Measurements from ENCODE around the gene CDH4. TPM values are rescaled to one million over a fixed set of nuclear protein-coding genes. Genes with fewer than 3 reads are reported as not detected.

Gene CDH4
- total RNA-seq (ENCODE audit: low replicate concordance), result 5.0 and 8.3 TPM in 2 replicates
- long read RNA-seq, partial matches to known transcripts, result 0 of 4 reads
- long read RNA-seq, other reads (novel, unspliced or antisense), result 4 of 4 reads

- no peak for DNase-seq (ENCODE audit: extremely low spot score, unreplicated experiment)
- H3K4me3 Mint-ChIP-seq, result peak within 1 kb of the TSS; percentile 80
- no peak within 1 kb of the TSS for H3K27ac Mint-ChIP-seq
- peaks cover 75% of the 10 kb centered on the region for H3K27me3 Mint-ChIP-seq
- H3K36me3 Mint-ChIP-seq, result no peaks in the 10 kb centered on the region
- H3K4me1 Mint-ChIP-seq (ENCODE audit: unreplicated experiment), result peaks cover 11% of the 10 kb centered on the region
- H3K9me3 Mint-ChIP-seq, result no peaks in the 10 kb centered on the region
- no peak for TF ChIP-seq CTCF (conservative IDR thresholded peaks at IDR 0.05)
Observed at GRCh38 chr20:61251529-61252393, at the start of gene CDH4. Gene CDH4 (plus strand): TSS chr20:61252261.

GRCh38 chr20:61203320-61203719 is 48.7 kb upstream of the CDH4 start:
- no peak for DNase-seq (ENCODE audit: extremely low spot score, unreplicated experiment)

GRCh38 chr20:61204206-61204605 is 47.9 kb upstream of the CDH4 start:
- DNase-seq (ENCODE audit: extremely low spot score, unreplicated experiment), result no peak
- peaks cover 26% of the 10 kb centered on the region for H3K27me3 Mint-ChIP-seq
- peaks cover 5% of the 10 kb centered on the region for H3K9me3 Mint-ChIP-seq
- H3K36me3 Mint-ChIP-seq, result no peaks in the 10 kb centered on the region
- no peak overlapping the region for H3K27ac Mint-ChIP-seq
- TF ChIP-seq CTCF (conservative IDR thresholded peaks at IDR 0.05), result no peak
- no peak overlapping the region for H3K4me3 Mint-ChIP-seq
- H3K4me1 Mint-ChIP-seq (ENCODE audit: unreplicated experiment), result peaks cover 8% of the 10 kb centered on the region

More at GRCh38 chr20:61203320-61203719, 48.7 kb upstream of the CDH4 start:
- Mint-ChIP-seq H3K36me3 (no peaks in the 10 kb centered on the region), H3K27ac (no peak overlapping the region), H3K4me3 (no peak overlapping the region), H3K9me3 (peaks cover 5% of the 10 kb centered on the region), H3K4me1 (ENCODE audit: unreplicated experiment) (peaks cover 8% of the 10 kb centered on the region), H3K27me3 (peaks cover 32% of the 10 kb centered on the region)
- no peak for TF ChIP-seq CTCF (conservative IDR thresholded peaks at IDR 0.05)

- TF ChIP-seq CTCF (conservative IDR thresholded peaks at IDR 0.05), result no peak
- peaks cover 5% of the 10 kb centered on the region for H3K9me3 Mint-ChIP-seq
- peaks cover 19% of the 10 kb centered on the region for H3K27me3 Mint-ChIP-seq
- H3K27ac Mint-ChIP-seq, result no peak overlapping the region
- no peak for DNase-seq (ENCODE audit: extremely low spot score, unreplicated experiment)
- H3K4me1 Mint-ChIP-seq (ENCODE audit: unreplicated experiment), result peaks cover 8% of the 10 kb centered on the region
- no peak overlapping the region for H3K4me3 Mint-ChIP-seq
- no peaks in the 10 kb centered on the region for H3K36me3 Mint-ChIP-seq
Observed at GRCh38 chr20:61205769-61206168, 46.3 kb upstream of the CDH4 start.

- peak; percentile 25 for DNase-seq (ENCODE audit: extremely low spot score, unreplicated experiment)
- Mint-ChIP-seq H3K4me3 (no peak overlapping the region), H3K27me3 (peaks cover 30% of the 10 kb centered on the region), H3K9me3 (no peaks in the 10 kb centered on the region), H3K4me1 (ENCODE audit: unreplicated experiment) (no peaks in the 10 kb centered on the region), H3K27ac (no peak overlapping the region), H3K36me3 (no peaks in the 10 kb centered on the region)
- TF ChIP-seq CTCF (conservative IDR thresholded peaks at IDR 0.05), result no peak
Observed at GRCh38 chr20:61210862-61211261, 41.2 kb upstream of the CDH4 start.
